SKM-1 treated with dmso at 0.1 percent for 144 hours (cell line): ENCODE results near the gene EEF2K.
"Not testable (repeated sequence)": the region's sequence is repeated elsewhere in the genome, so short reads cannot be mapped to it uniquely, and the experiment has no call there.

Source experiments
- DNase-seq: peaks from one replicate; lab custom pipeline; 2025; ENCODE audit not compliant: unreplicated experiment; lab: John Stamatoyannopoulos, UW

EEF2K gene

GRCh38 chr16:22293137-22294106 is 87.3 kb downstream of the EEF2K start:
- no peak for DNase-seq

- no peak for DNase-seq
Measured at GRCh38 chr16:22296225-22297113, 90.4 kb downstream of the EEF2K start.

GRCh38 chr16:22297114-22297870 is 91.2 kb downstream of the EEF2K start, which contains the start of gene POLR3E:
POLR3E (plus strand) TSS chr16:22297409; CDS start chr16:22302969, 5,560 bp downstream.
- peak; percentile 92 for DNase-seq

- DNase-seq, result peak; percentile 67
Measured at GRCh38 chr16:22297871-22298733, 92.0 kb downstream of the EEF2K start.

GRCh38 chr16:22299036-22299435 is 93.0 kb downstream of the EEF2K start:
- DNase-seq, result no peak

- peak; percentile 52 for DNase-seq
Measured at GRCh38 chr16:22300427-22301071, 94.5 kb downstream of the EEF2K start.

- not testable (repeated sequence) for DNase-seq
Measured at GRCh38 chr16:22301423-22301822, 95.3 kb downstream of the EEF2K start.

- no peak for DNase-seq
Measured at GRCh38 chr16:22302776-22303363, 96.8 kb downstream of the EEF2K start.

GRCh38 chr16:22304411-22304810 is 98.3 kb downstream of the EEF2K start:
- no peak for DNase-seq

GRCh38 chr16:22306788-22307187 is 100.7 kb downstream of the EEF2K start:
- DNase-seq, result no peak

- no peak for DNase-seq
Measured at GRCh38 chr16:22307838-22308237, 101.8 kb downstream of the EEF2K start.

GRCh38 chr16:22308824-22309520 is 102.9 kb downstream of the EEF2K start:
- no peak for DNase-seq

- no peak for DNase-seq
Measured at GRCh38 chr16:22311520-22311919, 105.4 kb downstream of the EEF2K start.

GRCh38 chr16:22312897-22313781 is 107.1 kb downstream of the EEF2K start:
- DNase-seq, result no peak

GRCh38 chr16:22313876-22314470 is 107.9 kb downstream of the EEF2K start:
- no peak for DNase-seq

- no peak for DNase-seq
Measured at GRCh38 chr16:22314661-22315626, 108.9 kb downstream of the EEF2K start.
